Activated T-helper 9 cell treated with anti-CD3 and anti-CD28 coated beads, Interleukin-2, amount 50 U/mL, for 16 hours (primary cell): ENCODE measurements around the gene CSF3.

Source experiments
- DNase-seq: peaks from one replicate; pipeline ENCODE4 v3.0.0-alpha.2; 2020; ENCODE audit warnings: low read depth

Gene CSF3

DNA sequence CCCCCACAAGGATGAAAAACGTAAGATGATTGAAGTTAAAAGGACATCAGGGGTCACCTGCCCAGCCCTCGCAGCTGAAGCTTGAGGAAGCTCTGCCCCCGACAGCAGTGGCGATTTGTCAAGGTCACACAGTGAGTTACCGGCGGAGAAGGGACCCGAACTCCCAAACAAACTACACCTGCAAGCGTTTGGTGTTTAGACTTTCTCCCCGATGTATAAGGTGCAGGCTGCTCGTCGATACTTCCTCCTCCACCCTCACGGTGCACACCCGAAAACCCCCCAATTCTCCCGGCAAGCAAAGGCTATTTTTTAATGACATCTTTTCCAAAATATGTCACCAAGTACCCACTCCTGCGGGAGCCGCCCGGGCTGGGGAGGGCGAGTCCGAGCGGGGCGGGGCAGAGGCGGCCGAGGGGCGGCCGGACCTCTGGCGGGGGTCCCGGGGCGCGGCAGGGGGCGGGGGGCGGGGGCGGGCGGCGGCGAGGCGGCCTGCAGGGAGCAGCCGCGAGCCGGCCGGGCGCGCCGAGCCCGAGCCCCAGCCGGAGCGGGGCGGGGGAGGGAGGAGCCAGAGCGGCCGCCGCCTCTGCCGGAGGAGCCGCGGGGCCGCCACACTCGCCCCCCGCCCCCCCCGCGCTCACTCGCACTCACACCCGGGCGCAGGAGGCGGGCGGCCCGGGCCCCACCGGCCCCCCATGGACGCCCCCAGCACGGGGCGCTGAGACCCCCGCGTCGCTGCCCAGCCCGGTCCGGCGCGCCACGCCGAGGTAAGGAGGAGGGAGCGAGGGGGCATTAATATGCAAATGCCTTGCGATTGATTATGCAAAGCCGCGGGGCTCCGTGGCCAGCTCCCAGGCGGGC lies 47.3 kb downstream of the CSF3 start, which contains the start of gene THRA:
Gene THRA (plus strand): TSS at position 637 of the 858 bp plus-strand sequence. CDS start 11,524 bp downstream, outside the sequence.
- DNase-seq, result peak; percentile 64

DNA sequence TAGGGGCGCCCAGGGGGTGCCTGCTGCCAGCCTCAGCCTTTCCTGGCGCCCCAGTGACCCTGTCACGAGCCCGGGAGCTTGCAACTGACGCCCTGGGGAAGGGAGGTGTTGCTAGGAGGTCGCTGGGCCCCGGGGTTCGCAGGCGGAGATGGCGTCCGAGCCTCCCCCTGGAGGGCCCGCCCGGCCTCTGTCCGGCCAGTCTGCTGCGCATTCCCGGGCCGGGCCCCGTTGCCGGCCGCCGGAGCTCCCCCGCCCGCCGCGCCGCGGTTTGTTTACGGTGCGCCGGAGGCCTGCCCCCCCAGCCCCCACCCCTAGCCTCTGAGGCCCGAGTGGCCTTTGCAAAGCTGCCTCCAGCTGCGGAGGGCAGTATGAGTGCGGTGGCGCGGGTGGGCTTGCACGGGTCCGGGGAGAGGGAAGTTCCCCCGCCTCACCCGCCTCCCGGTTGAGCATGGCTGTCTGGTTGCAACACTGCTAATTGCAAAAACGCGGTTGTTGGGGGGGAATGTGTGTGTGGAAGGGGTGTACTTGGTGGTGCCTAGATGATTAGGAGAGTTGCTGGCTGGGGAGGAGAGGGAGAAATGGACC lies 48.0 kb downstream of the CSF3 start:
- no peak for DNase-seq

DNA sequence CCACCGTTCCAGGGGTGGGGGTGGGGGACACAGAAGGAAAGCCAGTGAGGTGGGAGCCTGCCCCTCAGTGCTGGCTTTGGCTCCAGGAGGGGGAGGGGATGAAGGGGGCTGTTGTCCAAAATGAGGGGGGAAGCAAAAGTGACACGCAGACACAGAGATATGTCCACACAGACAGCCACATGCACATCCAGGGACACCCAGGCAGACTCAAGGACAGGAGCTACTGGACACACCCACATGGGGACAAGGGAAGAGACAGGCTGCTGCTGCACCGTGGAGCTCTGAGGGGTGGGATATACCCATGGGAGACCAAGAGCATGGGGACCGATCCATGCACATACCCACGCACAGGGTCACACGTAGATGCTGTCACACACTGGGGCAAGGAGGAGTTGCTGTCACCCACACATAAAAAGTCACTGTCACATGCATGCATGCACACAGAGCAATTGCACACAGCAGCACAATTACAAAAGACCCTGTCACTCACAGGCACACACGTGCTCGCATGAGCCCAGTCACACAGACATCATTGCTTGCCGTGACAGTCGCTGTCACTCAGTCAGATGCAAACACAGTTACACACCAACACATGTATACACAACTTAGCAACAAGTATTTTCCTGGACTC lies 48.8 kb downstream of the CSF3 start:
- no peak for DNase-seq

DNA sequence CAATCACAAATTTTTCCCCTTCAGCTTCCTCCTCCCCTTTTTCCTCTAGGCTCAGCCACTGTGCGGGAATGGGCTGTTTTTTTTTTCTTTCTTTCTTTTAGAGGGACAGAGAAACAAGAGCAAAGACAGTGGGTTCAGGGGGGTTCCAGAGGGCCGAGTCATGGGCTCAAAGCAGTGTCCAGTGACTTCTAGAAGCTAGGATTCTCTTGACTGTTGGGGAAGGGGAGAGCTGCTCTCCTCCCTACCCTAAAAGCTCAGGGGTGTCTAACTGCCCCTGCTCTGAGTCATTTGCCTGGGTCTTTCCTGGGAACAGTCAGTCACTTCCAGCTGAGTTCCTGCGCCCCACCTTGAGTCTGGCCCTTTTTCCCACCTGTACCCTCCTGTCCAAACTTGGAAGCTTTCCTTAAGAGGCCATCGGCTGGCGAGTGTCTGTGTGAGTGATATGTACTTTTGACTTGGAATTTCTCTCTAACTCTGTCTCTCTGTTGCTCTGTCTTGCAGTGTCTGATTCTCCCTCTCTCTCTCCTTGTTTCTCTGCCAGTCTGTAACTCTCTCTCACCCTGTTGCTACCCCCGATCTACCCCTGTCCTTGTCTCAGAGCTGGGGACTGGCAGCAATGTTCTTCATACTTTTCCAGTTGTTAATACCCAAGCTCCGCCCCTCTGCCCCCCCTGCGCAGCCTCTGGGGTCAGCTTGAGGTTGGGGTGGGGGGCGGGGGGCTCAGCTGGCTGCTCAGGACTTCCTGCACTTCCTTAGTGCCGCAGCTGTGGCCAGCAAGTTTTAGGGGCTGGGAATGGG lies 49.9 kb downstream of the CSF3 start:
- no peak for DNase-seq

DNA sequence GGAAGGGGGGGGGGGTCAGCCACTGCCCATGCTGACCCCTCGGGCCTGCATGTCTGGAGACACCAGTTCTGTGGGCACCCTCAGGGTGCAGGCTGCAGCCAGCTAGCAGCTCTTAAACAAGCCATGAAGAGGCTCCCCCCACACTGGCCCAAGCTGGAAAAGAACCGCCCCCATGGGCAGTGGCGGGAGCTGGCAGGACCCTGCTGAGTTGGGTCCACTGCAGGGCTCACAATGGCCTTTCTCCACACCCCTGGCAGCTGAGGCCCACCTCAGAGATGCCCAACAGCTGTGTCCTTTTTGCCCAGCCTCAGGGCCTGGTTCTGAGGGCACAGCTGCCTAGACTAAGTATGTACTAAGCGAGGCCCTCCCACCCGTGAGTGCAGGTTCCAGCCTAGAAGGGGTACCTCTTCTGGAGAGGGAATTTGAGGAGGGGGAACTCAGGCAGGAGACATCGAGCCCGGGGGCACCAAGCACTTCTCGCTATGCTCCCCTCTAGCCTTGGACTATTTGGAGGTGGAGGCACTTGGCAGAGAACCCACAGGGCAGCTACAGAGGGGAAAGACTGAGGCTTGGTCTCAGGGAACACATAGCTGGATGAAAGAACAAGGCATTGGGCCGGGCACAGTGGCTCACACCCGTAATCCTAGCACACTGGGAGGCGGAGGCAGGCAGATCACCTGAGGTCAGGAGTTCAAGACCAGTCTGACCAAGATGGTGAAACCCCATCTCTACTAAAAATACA lies 50.7 kb downstream of the CSF3 start:
- no peak for DNase-seq
